ENCODE results near the gene AIF1.

- TF ChIP-seq CTCF (optimal IDR thresholded peaks at IDR 0.05 in 1 of 3, IDR thresholded peaks at IDR 0.05 in 1 of 3, conservative IDR thresholded peaks at IDR 0.05 in 1 of 3; ENCODE audit: extremely low read depth in 1 of 3, insufficient read depth in 2 of 3, low read length in 3 of 3) (no peak), EZH2 (IDR thresholded peaks at IDR 0.05; ENCODE audit: low read length) (no peak)
Observed at GRCh38 chr6:31641370-31641769, 26.3 kb downstream of the AIF1 start.
